ENCODE results near the gene NR6A1.

Gene NR6A1

DNA sequence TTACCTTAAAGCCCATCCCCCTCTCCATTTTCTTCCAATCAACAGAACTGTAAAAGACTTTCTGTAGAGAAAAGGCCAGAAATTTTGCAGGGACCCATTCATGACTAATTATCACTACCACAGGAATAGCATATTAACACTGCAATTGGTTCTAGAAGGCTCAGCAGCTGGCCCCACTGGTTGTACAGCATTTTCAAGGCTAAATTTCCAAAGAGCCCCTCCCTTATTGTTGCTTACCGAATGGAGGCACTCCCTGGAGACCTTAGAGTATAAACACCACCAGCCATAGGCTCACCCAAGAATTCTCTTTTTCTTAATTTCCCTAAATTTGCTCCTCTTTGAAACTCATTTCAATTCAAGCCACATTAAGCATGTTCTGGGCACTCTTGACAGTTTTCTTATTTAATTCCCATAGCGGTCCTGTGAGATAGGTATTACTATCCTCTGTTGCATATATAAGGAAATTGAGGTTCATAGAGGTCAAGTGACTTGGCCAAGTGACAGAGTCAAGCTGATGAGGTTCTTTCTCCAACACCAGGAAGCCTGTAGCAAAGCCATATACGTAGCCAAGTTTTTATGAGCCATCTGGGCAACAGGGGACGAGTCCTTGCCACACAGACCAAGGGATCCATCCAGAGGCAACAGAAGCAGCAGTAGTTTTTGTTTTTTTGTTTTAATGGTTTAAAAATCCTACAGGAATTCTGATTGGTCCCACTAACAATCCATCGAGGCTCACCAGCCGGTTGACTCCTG is 180.0 kb downstream of the NR6A1 start:
- Histone ChIP-seq H3K4me3 (no peak overlapping the region), H3K27ac (no peak overlapping the region), H3K9me3 (no peaks in the 10 kb centered on the region), H3K27me3 (no peaks in the 10 kb centered on the region), H3K36me3 (no peaks in the 10 kb centered on the region), H3K4me1 (no peaks in the 10 kb centered on the region)
- no peak for DNase-seq
- TF ChIP-seq, protein P1, sequence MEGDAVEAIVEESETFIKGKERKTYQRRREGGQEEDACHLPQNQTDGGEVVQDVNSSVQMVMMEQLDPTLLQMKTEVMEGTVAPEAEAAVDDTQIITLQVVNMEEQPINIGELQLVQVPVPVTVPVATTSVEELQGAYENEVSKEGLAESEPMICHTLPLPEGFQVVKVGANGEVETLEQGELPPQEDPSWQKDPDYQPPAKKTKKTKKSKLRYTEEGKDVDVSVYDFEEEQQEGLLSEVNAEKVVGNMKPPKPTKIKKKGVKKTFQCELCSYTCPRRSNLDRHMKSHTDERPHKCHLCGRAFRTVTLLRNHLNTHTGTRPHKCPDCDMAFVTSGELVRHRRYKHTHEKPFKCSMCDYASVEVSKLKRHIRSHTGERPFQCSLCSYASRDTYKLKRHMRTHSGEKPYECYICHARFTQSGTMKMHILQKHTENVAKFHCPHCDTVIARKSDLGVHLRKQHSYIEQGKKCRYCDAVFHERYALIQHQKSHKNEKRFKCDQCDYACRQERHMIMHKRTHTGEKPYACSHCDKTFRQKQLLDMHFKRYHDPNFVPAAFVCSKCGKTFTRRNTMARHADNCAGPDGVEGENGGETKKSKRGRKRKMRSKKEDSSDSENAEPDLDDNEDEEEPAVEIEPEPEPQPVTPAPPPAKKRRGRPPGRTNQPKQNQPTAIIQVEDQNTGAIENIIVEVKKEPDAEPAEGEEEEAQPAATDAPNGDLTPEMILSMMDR (IDR thresholded peaks at IDR 0.05): no peak
- intact Hi-C loops (cut with DNase I; ENCODE audit: low total_unique reads): no loop called here

DNA sequence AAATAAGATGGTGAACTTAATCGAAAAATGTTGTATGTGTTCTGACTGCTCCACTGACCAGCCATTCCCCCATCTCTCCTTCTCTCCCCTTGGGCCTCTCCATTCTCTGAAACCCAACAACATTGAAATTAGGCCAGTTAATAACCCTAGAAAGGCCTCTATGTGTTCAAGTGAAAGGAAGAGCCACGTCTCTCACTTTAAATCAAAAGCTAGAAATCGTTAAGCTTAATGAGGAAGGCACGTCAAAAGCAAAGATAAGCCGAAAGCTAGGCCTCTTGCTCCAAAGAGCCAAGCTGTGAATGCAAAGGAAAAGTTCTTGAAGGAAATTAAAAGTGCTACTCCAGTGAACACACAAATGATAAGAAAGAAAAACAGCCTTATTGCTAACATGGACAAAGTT is 186.5 kb downstream of the NR6A1 start:
- intact Hi-C loops (cut with DNase I; ENCODE audit: low total_unique reads): no loop called here
- TF ChIP-seq, protein P1 (IDR thresholded peaks at IDR 0.05): no peak
- Histone ChIP-seq H3K9me3 (no peaks in the 10 kb centered on the region), H3K27me3 (no peaks in the 10 kb centered on the region), H3K4me1 (no peaks in the 10 kb centered on the region), H3K36me3 (no peaks in the 10 kb centered on the region), H3K27ac (no peak overlapping the region), H3K4me3 (no peak overlapping the region)
- DNase-seq: no peak

DNA sequence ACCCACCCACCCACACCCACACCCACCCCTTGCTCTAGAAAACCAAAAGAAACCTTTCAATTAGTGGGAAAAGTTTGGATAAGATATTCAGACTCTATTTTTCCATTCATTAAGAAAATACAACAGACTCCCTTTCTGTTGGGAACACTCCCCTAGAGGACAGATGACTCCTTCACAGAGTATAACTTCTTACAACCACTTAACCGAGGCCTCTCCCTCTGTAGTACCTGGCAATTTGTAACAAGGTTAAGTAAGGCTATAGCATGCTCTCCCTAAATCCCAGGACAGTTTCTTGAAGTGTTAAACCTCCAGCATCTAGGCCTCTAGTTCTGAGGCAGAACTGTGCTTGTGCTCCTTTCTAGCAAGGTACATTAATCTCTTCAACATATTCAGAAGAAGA is 188.0 kb downstream of the NR6A1 start:
- no peak for DNase-seq
- H3K4me3 ChIP-seq: no peak overlapping the region
- no peaks in the 10 kb centered on the region for H3K27me3 ChIP-seq
- TF ChIP-seq, protein P1 (IDR thresholded peaks at IDR 0.05): no peak
- intact Hi-C loops (cut with DNase I; ENCODE audit: low total_unique reads): no loop called here
- H3K4me1 ChIP-seq: no peaks in the 10 kb centered on the region
- no peak overlapping the region for H3K27ac ChIP-seq
- no peaks in the 10 kb centered on the region for H3K36me3 ChIP-seq
- no peaks in the 10 kb centered on the region for H3K9me3 ChIP-seq

DNA sequence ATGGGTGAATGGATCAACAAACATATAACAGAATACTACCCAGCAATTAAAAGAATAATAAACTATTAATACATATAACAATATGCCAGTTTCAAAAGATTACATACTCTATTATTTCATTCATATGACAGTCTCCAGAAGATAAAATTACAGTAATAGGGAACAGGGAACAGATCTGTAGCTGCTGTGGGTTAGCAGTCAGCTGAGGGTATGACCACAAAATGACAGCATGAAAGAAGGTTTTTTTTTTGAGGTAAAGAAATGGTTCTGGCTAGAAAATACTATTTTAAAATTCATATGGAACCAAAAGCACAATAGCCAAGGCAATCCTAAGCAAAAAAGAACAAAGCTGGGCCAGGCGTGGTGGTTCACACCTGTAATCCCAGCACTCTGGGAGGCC is 190.9 kb downstream of the NR6A1 start:
- H3K4me1 ChIP-seq: no peaks in the 10 kb centered on the region
- intact Hi-C loops (cut with DNase I; ENCODE audit: low total_unique reads): no loop called here

DNA sequence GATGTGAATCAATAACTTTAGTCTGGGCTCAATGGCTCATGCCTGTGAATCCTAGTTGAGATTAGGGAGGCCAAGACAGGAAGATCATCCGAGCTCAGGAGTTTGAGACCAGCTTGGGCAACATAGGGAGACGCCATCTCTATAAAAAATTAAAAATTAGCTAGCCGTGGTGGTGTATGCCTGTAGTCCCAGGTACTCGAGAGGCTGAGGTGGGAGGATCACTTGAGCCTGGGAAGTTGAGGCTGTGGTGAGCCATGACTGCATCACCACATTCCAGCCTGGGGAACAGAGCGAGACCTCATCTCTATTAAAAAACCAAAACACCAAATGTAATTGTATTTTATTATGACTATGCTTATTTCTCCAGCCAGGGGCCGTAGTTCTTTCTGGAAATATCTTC is 194.4 kb downstream of the NR6A1 start:
- intact Hi-C loops (cut with DNase I; ENCODE audit: low total_unique reads): no loop called here
- no peak overlapping the region for H3K4me3 ChIP-seq
- H3K9me3 ChIP-seq: no peaks in the 10 kb centered on the region
- TF ChIP-seq, protein P1 (IDR thresholded peaks at IDR 0.05): no peak
- DNase-seq: no peak
- no peak overlapping the region for H3K27ac ChIP-seq
- no peaks in the 10 kb centered on the region for H3K36me3 ChIP-seq
- H3K27me3 ChIP-seq: no peaks in the 10 kb centered on the region
- H3K4me1 ChIP-seq: no peaks in the 10 kb centered on the region

More for the DNA sequence above, 190.9 kb downstream of the NR6A1 start:
- Histone ChIP-seq H3K9me3 (no peaks in the 10 kb centered on the region), H3K4me3 (no peak overlapping the region), H3K27me3 (no peaks in the 10 kb centered on the region), H3K27ac (no peak overlapping the region), H3K36me3 (no peaks in the 10 kb centered on the region)
- TF ChIP-seq, protein P1 (IDR thresholded peaks at IDR 0.05): no peak
- no peak for DNase-seq

Measured in tibial artery (tissue), 4 donors.